HEK293 (cell line): ENCODE data around the gene TTLL11.

Source experiments
- CTCF ChIA-PET: fragments of 350-600 bp; formaldehyde crosslinking; extraction: SDS; loops from one replicate; lab custom pipeline; 2021; ENCODE audit warnings: antibody characterized with exemption; lab: Yijun Ruan, JAX
- POLR2A ChIA-PET: fragments of 300-600 bp; formaldehyde crosslinking; extraction: SDS; loops from one replicate; lab custom pipeline; 2020; ENCODE audit warnings: antibody characterized with exemption, inconsistent platforms; lab: Yijun Ruan, JAX
- H3K27ac ChIP-seq: fragments of 200-500 bp; sonication (Bioruptor generic); 2 replicates; pipeline ENCODE4 v1.5.1; 2014; ENCODE audit warnings: low read depth, low read length, control low read depth, inconsistent platforms; ENCODE audit errors: extremely low read depth
- H3K36me3 ChIP-seq, 2 experiments: fragments of 200-500 bp in 1 of 2; sonication (Bioruptor generic) in 1 of 2; 1 replicate in 1 of 2; 2 replicates in 1 of 2; pipeline ENCODE4 v1.5.1; 2014 to 2017; ENCODE audit warnings: inconsistent platforms in 2 of 2, low read length in 2 of 2; ENCODE audit not compliant: control insufficient read depth in 2 of 2, insufficient read depth in 1 of 2
- H3K4me1 ChIP-seq: fragments of 200-500 bp; sonication (Bioruptor generic); 2 replicates; pipeline ENCODE4 v1.5.1; 2014; ENCODE audit warnings: mild to moderate bottlenecking, low read length, inconsistent platforms; ENCODE audit not compliant: control insufficient read depth, insufficient read depth
- H3K4me3 ChIP-seq: 2 replicates; pipeline ENCODE4 v1.5.1; 2011; ENCODE audit warnings: low read depth, mild to moderate bottlenecking, control low read depth, low read length, moderate library complexity
- H3K9me3 ChIP-seq: fragments of 200-500 bp; sonication (Bioruptor generic); 2 replicates; pipeline ENCODE4 v1.5.1; 2014; ENCODE audit warnings: low read depth, low read length, inconsistent platforms; ENCODE audit not compliant: control insufficient read depth, insufficient read depth
- KLF1 ChIP-seq: fragments of 450-650 bp; formaldehyde crosslinking; IDR thresholded peaks from 2 replicates; pipeline ENCODE4 v1.5.1; 2016; ENCODE audit warnings: missing biosample characterization, missing genetic modification characterization
- KLF10 ChIP-seq: fragments of 450-650 bp; IDR thresholded peaks from 2 replicates; pipeline ENCODE4 v1.5.1; 2018; ENCODE audit warnings: missing biosample characterization, mild to moderate bottlenecking, missing genetic modification characterization
- OVOL3 ChIP-seq: fragments of 450-650 bp; formaldehyde crosslinking; IDR thresholded peaks from 2 replicates; pipeline ENCODE4 v1.5.1; 2016; ENCODE audit warnings: missing biosample characterization, missing genetic modification characterization
- SALL2 ChIP-seq: fragments of 450-650 bp; formaldehyde crosslinking; IDR thresholded peaks from 2 replicates; pipeline ENCODE4 v1.5.0; 2017; ENCODE audit warnings: missing biosample characterization, mild to moderate bottlenecking, missing genetic modification characterization, borderline replicate concordance
- SCRT2 ChIP-seq: fragments of 450-650 bp; formaldehyde crosslinking; IDR thresholded peaks from 2 replicates; pipeline ENCODE4 v1.5.1; 2016; ENCODE audit warnings: missing biosample characterization, missing genetic modification characterization
- ZFHX2 ChIP-seq: fragments of 450-650 bp; formaldehyde crosslinking; conservative IDR thresholded peaks from 2 replicates; pipeline ENCODE4 v1.5.1; 2016; ENCODE audit warnings: missing biosample characterization, missing genetic modification characterization
- ZNF157 ChIP-seq: fragments of 450-650 bp; formaldehyde crosslinking; IDR thresholded peaks from 2 replicates; pipeline ENCODE4 v1.5.1; 2016; ENCODE audit warnings: missing biosample characterization, missing genetic modification characterization
- ZNF169 ChIP-seq: fragments of 450-650 bp; formaldehyde crosslinking; IDR thresholded peaks from 2 replicates; pipeline ENCODE4 v1.5.1; 2016; ENCODE audit warnings: missing biosample characterization, missing genetic modification characterization
- ZNF184 ChIP-seq: fragments of 450-650 bp; IDR thresholded peaks from 2 replicates; pipeline ENCODE4 v1.5.1; 2018; ENCODE audit warnings: missing biosample characterization, mild to moderate bottlenecking, missing genetic modification characterization
- ZNF19 ChIP-seq: fragments of 450-650 bp; formaldehyde crosslinking; IDR thresholded peaks from 2 replicates; pipeline ENCODE4; 2016; ENCODE audit warnings: missing biosample characterization, missing genetic modification characterization, low read depth
- ZNF2 ChIP-seq: fragments of 450-650 bp; formaldehyde crosslinking; IDR thresholded peaks from 2 replicates; pipeline ENCODE4 v1.5.1; 2016; ENCODE audit warnings: missing biosample characterization, missing genetic modification characterization
- ZNF404 ChIP-seq: fragments of 450-650 bp; formaldehyde crosslinking; IDR thresholded peaks from 2 replicates; pipeline ENCODE4 v1.5.1; 2017; ENCODE audit warnings: missing biosample characterization, missing genetic modification characterization
- ZNF548 ChIP-seq: fragments of 450-650 bp; formaldehyde crosslinking; IDR thresholded peaks from 2 replicates; pipeline ENCODE4 v1.5.1; 2016; ENCODE audit warnings: missing biosample characterization, missing genetic modification characterization
- ZNF580 ChIP-seq: fragments of 450-650 bp; formaldehyde crosslinking; IDR thresholded peaks from 2 replicates; pipeline ENCODE4 v1.5.1; 2016; ENCODE audit warnings: missing biosample characterization, missing genetic modification characterization
- ZNF610 ChIP-seq: fragments of 450-650 bp; formaldehyde crosslinking; IDR thresholded peaks from 2 replicates; pipeline ENCODE4 v1.5.1; 2016; ENCODE audit warnings: missing biosample characterization, missing genetic modification characterization, borderline replicate concordance
- ZNF658 ChIP-seq: fragments of 450-650 bp; formaldehyde crosslinking; IDR thresholded peaks from 2 replicates; pipeline ENCODE4; 2016; ENCODE audit warnings: missing biosample characterization, missing genetic modification characterization
- TF ChIP-seq, protein P1 (sequence below): fragments of 450-650 bp; formaldehyde crosslinking; IDR thresholded peaks from 2 replicates; pipeline ENCODE4 v1.5.1; 2016; ENCODE audit warnings: missing biosample characterization, missing genetic modification characterization
- TF ChIP-seq, protein P2 (sequence below): fragments of 450-650 bp; formaldehyde crosslinking; IDR thresholded peaks from 2 replicates; pipeline ENCODE4 v1.5.1; 2016; ENCODE audit warnings: missing biosample characterization, missing genetic modification characterization

TTLL11 gene

DNA sequence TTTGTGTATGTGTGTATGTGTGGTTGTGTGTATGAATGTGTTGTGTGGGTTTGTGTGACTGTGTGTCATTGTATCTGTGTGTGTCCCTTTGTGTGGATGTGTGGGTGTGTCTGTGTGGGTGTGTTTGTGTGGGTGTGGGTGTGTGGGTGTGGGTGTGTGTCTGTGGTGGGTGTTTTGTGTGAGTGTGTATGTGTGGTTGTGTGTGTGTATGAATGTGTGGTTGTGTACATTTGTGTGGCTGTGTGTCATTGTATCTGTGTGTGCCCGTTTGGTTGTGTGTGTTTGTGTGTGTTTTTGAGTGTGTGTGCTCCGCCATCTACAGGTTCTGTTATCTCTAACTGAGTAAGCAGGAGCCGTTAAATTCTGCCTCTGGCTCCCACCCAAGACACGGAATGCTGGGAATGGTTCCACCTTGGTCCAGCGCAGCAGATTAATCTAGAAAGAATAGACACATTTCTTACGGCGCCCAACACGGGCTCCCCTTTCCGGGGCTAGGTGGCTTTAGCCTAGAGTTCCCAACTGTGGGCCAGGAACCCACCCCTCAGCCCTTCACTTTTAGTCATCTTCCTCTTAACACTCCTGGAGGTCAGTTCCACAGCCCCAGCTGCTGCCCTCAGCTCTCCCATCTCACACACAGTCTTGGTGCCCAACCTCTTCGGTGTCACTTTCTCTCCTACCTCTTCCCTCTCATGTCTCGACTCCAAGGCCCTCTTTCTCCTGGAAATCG is 197.1 kb downstream of the TTLL11 start (continued):
- no peak for TF ChIP-seq SALL2 (tag by site-specific recombination)
- no peak for TF ChIP-seq ZNF610
- 0 out of 2 replicates have a peak, but pooled peaks have one; percentile 19 for TF ChIP-seq SCRT2 (tag by site-specific recombination)
- no peak for TF ChIP-seq ZNF157 (tag by site-specific recombination)
- TF ChIP-seq ZNF184 (tag by site-specific recombination) = no peak
- TF ChIP-seq OVOL3 (tag by site-specific recombination) = no peak
- TF ChIP-seq ZNF580 (tag by site-specific recombination) = no peak
- TF ChIP-seq ZNF658 (tag by site-specific recombination) = no peak
- no peak for TF ChIP-seq KLF10 (tag by site-specific recombination)
- TF ChIP-seq ZFHX2 = peak; percentile 96
- TF ChIP-seq, protein P1, sequence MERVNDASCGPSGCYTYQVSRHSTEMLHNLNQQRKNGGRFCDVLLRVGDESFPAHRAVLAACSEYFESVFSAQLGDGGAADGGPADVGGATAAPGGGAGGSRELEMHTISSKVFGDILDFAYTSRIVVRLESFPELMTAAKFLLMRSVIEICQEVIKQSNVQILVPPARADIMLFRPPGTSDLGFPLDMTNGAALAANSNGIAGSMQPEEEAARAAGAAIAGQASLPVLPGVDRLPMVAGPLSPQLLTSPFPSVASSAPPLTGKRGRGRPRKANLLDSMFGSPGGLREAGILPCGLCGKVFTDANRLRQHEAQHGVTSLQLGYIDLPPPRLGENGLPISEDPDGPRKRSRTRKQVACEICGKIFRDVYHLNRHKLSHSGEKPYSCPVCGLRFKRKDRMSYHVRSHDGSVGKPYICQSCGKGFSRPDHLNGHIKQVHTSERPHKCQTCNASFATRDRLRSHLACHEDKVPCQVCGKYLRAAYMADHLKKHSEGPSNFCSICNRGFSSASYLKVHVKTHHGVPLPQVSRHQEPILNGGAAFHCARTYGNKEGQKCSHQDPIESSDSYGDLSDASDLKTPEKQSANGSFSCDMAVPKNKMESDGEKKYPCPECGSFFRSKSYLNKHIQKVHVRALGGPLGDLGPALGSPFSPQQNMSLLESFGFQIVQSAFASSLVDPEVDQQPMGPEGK (tag by site-specific recombination) = no peak
- TF ChIP-seq ZNF19 (tag by site-specific recombination) = no peak
- TF ChIP-seq, protein P2, sequence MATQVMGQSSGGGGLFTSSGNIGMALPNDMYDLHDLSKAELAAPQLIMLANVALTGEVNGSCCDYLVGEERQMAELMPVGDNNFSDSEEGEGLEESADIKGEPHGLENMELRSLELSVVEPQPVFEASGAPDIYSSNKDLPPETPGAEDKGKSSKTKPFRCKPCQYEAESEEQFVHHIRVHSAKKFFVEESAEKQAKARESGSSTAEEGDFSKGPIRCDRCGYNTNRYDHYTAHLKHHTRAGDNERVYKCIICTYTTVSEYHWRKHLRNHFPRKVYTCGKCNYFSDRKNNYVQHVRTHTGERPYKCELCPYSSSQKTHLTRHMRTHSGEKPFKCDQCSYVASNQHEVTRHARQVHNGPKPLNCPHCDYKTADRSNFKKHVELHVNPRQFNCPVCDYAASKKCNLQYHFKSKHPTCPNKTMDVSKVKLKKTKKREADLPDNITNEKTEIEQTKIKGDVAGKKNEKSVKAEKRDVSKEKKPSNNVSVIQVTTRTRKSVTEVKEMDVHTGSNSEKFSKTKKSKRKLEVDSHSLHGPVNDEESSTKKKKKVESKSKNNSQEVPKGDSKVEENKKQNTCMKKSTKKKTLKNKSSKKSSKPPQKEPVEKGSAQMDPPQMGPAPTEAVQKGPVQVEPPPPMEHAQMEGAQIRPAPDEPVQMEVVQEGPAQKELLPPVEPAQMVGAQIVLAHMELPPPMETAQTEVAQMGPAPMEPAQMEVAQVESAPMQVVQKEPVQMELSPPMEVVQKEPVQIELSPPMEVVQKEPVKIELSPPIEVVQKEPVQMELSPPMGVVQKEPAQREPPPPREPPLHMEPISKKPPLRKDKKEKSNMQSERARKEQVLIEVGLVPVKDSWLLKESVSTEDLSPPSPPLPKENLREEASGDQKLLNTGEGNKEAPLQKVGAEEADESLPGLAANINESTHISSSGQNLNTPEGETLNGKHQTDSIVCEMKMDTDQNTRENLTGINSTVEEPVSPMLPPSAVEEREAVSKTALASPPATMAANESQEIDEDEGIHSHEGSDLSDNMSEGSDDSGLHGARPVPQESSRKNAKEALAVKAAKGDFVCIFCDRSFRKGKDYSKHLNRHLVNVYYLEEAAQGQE (tag by site-specific recombination) = no peak
- 0 out of 2 replicates have a peak, but pooled peaks have one; percentile 37 for TF ChIP-seq KLF1 (tag by site-specific recombination)
- TF ChIP-seq ZNF2 (tag by site-specific recombination) = 0 out of 2 replicates have a peak, but pooled peaks have one; percentile 22
- no peak for TF ChIP-seq ZNF169 (tag by site-specific recombination)

DNA sequence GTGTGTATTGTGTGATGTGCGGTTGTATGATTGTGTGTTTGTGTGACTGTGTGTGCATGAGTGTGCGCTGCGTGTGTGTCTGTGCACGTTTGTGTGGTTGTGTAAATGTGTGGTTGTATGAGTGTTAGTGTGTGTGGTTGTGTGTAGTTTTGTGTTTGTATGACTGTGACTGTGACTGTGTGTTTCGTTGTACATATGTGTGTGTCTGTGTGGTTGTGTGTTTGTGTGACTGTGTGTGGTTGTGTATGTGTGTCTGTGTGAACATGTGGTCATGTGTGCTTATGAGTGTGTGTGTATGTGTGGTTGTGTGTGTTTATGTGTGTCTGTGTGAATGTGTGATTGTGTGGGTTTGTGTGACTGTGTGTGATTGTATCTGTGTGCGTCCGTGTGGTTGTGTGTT is 197.8 kb downstream of the TTLL11 start:
- TF ChIP-seq ZNF580 (tag by site-specific recombination) (0 out of 2 replicates have a peak, but pooled peaks have one; percentile 9), ZNF404 (tag by site-specific recombination) (no peak), ZNF548 (tag by site-specific recombination) (peak; percentile 40; the same call in 1 of the 2 replicates)
- CTCF ChIA-PET = no interaction called here

More for the DNA sequence above, 197.8 kb downstream of the TTLL11 start:
- no peak overlapping the region for H3K4me3 ChIP-seq
- H3K36me3 ChIP-seq = no peaks in the 10 kb centered on the region
- no peaks in the 10 kb centered on the region for H3K4me1 ChIP-seq
- POLR2A ChIA-PET = no interaction called here
- H3K9me3 ChIP-seq = no peaks in the 10 kb centered on the region
- no peak overlapping the region for H3K27ac ChIP-seq
